NCI-H446 (cell line): ENCODE measurements around the gene TRIO.
A peak's percentile ranks its signal among the peaks of the same experiment; 100 is the strongest.
"Not testable (repeated sequence)": the region's sequence is repeated elsewhere in the genome, so short reads cannot be mapped to it uniquely, and the experiment has no call there.

Experiments used
- DNase-seq, 2 experiments: peaks; one replicate each; lab custom pipeline; 2025; lab: John Stamatoyannopoulos, UW

Gene TRIO

GRCh38 chr5:14186059-14186830 is 43.1 kb downstream of the TRIO start:
- no peak for DNase-seq

GRCh38 chr5:14187157-14187556 is 44.0 kb downstream of the TRIO start:
- no peak for DNase-seq

- DNase-seq, result no peak
Observed at GRCh38 chr5:14187660-14188059, 44.5 kb downstream of the TRIO start.

- no peak for DNase-seq
Observed at GRCh38 chr5:14188778-14189177, 45.6 kb downstream of the TRIO start.

GRCh38 chr5:14189680-14190079 is 46.5 kb downstream of the TRIO start:
- no peak for DNase-seq

GRCh38 chr5:14190194-14191164 is 47.3 kb downstream of the TRIO start:
- DNase-seq, result no peak

- DNase-seq, result no peak
Observed at GRCh38 chr5:14191325-14191724, 48.2 kb downstream of the TRIO start.

- DNase-seq, result no peak
Observed at GRCh38 chr5:14193496-14193895, 50.4 kb downstream of the TRIO start.

- DNase-seq, result no peak
Observed at GRCh38 chr5:14195588-14195987, 52.4 kb downstream of the TRIO start.

- no peak for DNase-seq
Observed at GRCh38 chr5:14197056-14197455, 53.9 kb downstream of the TRIO start.

- DNase-seq, result peak in 1 of 2 experiments; percentile 31
Observed at GRCh38 chr5:14199902-14200301, 56.8 kb downstream of the TRIO start.

- DNase-seq, result no peak
Observed at GRCh38 chr5:14200312-14200990, 57.3 kb downstream of the TRIO start.

- DNase-seq, result no peak
Observed at GRCh38 chr5:14201325-14202045, 58.3 kb downstream of the TRIO start.

- DNase-seq, result no peak
Observed at GRCh38 chr5:14202462-14202861, 59.3 kb downstream of the TRIO start.

- no peak for DNase-seq
Observed at GRCh38 chr5:14204011-14204670, 61.0 kb downstream of the TRIO start.

- no peak for DNase-seq
Observed at GRCh38 chr5:14204785-14205321, 61.7 kb downstream of the TRIO start.

- DNase-seq, result no peak
Observed at GRCh38 chr5:14206028-14206725, 63.0 kb downstream of the TRIO start.

GRCh38 chr5:14207428-14207827 is 64.3 kb downstream of the TRIO start:
- not testable (repeated sequence) for DNase-seq

- no peak for DNase-seq
Observed at GRCh38 chr5:14208071-14209021, 65.2 kb downstream of the TRIO start.
